CD8-positive, alpha-beta memory T cell (primary cell): ENCODE measurements around the gene IFITM5. TPM values are rescaled to one million over a fixed set of nuclear protein-coding genes. Genes with fewer than 3 reads are reported as not detected.
"Not testable (repeated sequence)": the region's sequence is repeated elsewhere in the genome, so short reads cannot be mapped to it uniquely, and the experiment has no call there.

Experiments
- CTCF ChIA-PET: fragments of 350-600 bp; sonication (Branson Sonifier 250); formaldehyde crosslinking; loops from one replicate; lab custom pipeline; 2021; ENCODE audit warnings: antibody characterized with exemption; lab: Charles Lee
- POLR2A ChIA-PET: fragments of 350-600 bp; sonication (Branson Sonifier 250); formaldehyde crosslinking; loops from one replicate; lab custom pipeline; 2021; ENCODE audit warnings: antibody characterized with exemption; lab: Charles Lee
- DNase-seq, 5 donors: peaks; one replicate each; pipeline versions ENCODE4 v3.0.0 to v3.0.0-alpha.2; 2020 to 2022; ENCODE audit warnings: mixed read lengths in 1 of 5
- H3K27ac ChIP-seq: one replicate; pipeline ENCODE4 v1.7.0; 2013; ENCODE audit warnings: low read depth, mild to moderate bottlenecking, low read length, moderate library complexity
- H3K27me3 ChIP-seq: 2 replicates; pipeline ENCODE4 v1.7.0; 2013; ENCODE audit warnings: low read length, mild to moderate bottlenecking; ENCODE audit not compliant: insufficient read depth, poor library complexity, severe bottlenecking
- H3K36me3 ChIP-seq: 2 replicates; pipeline ENCODE4 v1.7.0; 2013; ENCODE audit warnings: mild to moderate bottlenecking, low read length, moderate library complexity; ENCODE audit not compliant: insufficient read depth
- H3K4me1 ChIP-seq: 2 replicates; pipeline ENCODE4 v1.7.0; 2013; ENCODE audit warnings: mild to moderate bottlenecking, low read length, moderate library complexity; ENCODE audit not compliant: insufficient read depth
- H3K4me3 ChIP-seq: 2 replicates; pipeline ENCODE4 v1.7.0; 2013; ENCODE audit warnings: mild to moderate bottlenecking, low read length
- H3K9me3 ChIP-seq: 2 replicates; pipeline ENCODE4 v1.7.0; 2013; ENCODE audit warnings: mild to moderate bottlenecking, low read length
- H3K27ac Mint-ChIP-seq, 8 donors: one replicate each; pipeline ENCODE4 v1.8.0; 2020 to 2021; ENCODE audit warnings: mixed read lengths in 8 of 8, mild to moderate bottlenecking in 6 of 8, inconsistent platforms in 3 of 8, moderate library complexity in 3 of 8
- H3K27me3 Mint-ChIP-seq, 2 donors: one replicate each; pipeline ENCODE4 v1.8.0; 2020 to 2021; ENCODE audit warnings: mixed read lengths in 2 of 2, mild to moderate bottlenecking in 1 of 2, moderate library complexity in 1 of 2
- H3K36me3 Mint-ChIP-seq, 3 donors: one replicate each; pipeline ENCODE4 v1.8.0; 2020 to 2021; ENCODE audit warnings: mixed read lengths in 3 of 3, inconsistent platforms in 1 of 3, mild to moderate bottlenecking in 1 of 3
- H3K4me1 Mint-ChIP-seq, 3 donors: one replicate each; pipeline ENCODE4 v1.8.0; 2020 to 2021; ENCODE audit warnings: mixed read lengths in 3 of 3, inconsistent platforms in 1 of 3, mild to moderate bottlenecking in 1 of 3
- H3K4me3 Mint-ChIP-seq, 7 donors: one replicate each; pipeline ENCODE4 v1.8.0; 2020 to 2021; ENCODE audit warnings: mixed read lengths in 7 of 7, mild to moderate bottlenecking in 6 of 7, moderate library complexity in 4 of 7, inconsistent platforms in 2 of 7
- H3K9me3 Mint-ChIP-seq, 5 donors: one replicate each; pipeline ENCODE4 v1.8.0; 2020 to 2022; ENCODE audit warnings: mixed read lengths in 5 of 5, mild to moderate bottlenecking in 3 of 5, moderate library complexity in 2 of 5, inconsistent platforms in 1 of 5
- polyA plus RNA-seq: library from polyadenylated mRNA; unstranded; fragments of 300-500 nt; fragmentation: Illumina TruSeq; gene quantifications from one replicate; pipeline ENCODE4 v1.2.3, GENCODE V29; 2021
- total RNA-seq, 2 experiments: library from RNA; stranded (reverse); gene quantifications; one replicate each; pipeline ENCODE4 v1.2.3, GENCODE V29; 2021

The IFITM5 gene
- total and polyA plus RNA-seq, 3 experiments from 2014 or later = not detected

DNA sequence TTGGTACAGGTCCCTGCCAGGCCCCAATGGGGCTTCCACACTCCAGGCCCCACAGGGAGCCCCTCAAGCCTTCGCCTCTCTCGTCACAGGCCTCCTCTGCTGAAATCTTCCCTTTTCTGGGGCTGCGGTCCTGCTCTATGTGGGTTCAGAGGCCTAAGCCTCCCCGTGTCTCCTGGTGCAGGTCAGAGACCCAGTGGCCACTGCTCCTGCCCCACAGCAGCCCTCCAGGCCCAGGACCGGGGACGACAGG lies 27.2 kb upstream of the IFITM5 start:
- CTCF ChIA-PET = interaction anchor here (1.3 to 2.1 kb wide), 4 partner anchors 9 to 124 kb away, joined by 3 to 10 read pairs (median 6); no protein-coding TSS in a partner anchor
- H3K4me1 Mint-ChIP-seq = peaks cover 57 to 69% (median 59%) of the 10 kb centered on the region in 3 donors

DNA sequence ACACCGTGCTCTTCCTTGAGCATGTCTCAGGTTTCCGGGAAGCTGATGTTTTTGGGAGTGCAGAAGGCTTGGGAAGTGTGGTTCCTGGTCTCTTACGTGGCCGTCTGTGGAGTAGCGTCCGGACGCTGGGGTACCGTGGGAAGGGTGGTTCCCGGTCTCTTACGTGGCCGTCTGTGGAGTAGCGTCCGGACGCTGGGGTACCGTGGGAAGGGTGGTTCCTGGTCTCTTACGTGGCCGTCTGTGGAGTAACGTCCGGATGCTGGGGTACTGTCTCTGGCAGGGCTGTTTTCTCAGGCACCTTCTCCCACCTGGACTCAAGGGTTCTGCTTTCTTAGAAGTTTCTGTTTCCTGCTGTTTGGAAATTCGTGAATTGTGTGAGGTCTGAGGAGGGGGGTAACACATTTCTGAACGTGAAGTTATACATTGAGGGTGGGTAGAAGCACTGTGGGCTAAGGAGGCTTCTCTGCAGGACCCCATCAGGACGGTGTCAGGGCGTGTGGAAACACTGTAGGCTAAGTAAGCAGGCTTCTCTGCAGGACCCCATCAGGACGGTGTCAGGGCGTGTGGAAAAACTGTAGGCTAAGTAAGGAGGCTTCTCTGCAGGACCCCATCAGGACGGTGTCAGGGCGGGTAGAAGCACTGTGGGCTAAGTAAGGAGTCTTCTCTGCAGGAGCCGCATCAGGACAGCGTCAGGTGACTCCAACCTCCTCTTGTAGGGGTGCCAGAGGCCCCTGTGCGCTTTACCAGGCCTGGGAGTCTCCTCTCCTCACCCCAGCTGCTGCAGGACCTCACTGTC lies 26.7 kb upstream of the IFITM5 start:
- no peaks in the 10 kb centered on the region for H3K27me3 ChIP-seq
- peaks cover 51% of the 10 kb centered on the region for H3K4me1 ChIP-seq
- Mint-ChIP-seq H3K4me3 (peak overlapping the region in 6 of 7 donors; percentile 46 to 81 (median 69)), H3K9me3 (no peaks in the 10 kb centered on the region), H3K27ac (peak overlapping the region; percentile 90 to 99 (median 95)), H3K4me1 (peaks cover 52 to 64% (median 55%) of the 10 kb centered on the region in 3 donors), H3K36me3 (no peaks in the 10 kb centered on the region), H3K27me3 (no peaks in the 10 kb centered on the region)
- H3K27ac ChIP-seq = peak overlapping the region; percentile 78
- POLR2A ChIA-PET = interaction anchor here (1.5 kb wide), 2 partner anchors 9 to 14 kb away, joined by 4 to 7 read pairs; no protein-coding TSS in a partner anchor
- peak overlapping the region; percentile 55 for H3K4me3 ChIP-seq
- no peak for DNase-seq
- CTCF ChIA-PET = interaction anchor here (1.3 to 1.9 kb wide), 3 partner anchors 29 to 125 kb away, joined by 3 to 5 read pairs (median 3); no protein-coding TSS in a partner anchor
- no peaks in the 10 kb centered on the region for H3K36me3 ChIP-seq
- H3K9me3 ChIP-seq = no peaks in the 10 kb centered on the region

More for the DNA sequence above, 27.2 kb upstream of the IFITM5 start:
- peak overlapping the region; percentile 55 for H3K4me3 ChIP-seq
- H3K4me3 Mint-ChIP-seq = peak overlapping the region in 6 of 7 donors; percentile 62 to 81 (median 74)
- H3K36me3 Mint-ChIP-seq = no peaks in the 10 kb centered on the region
- peaks cover 56% of the 10 kb centered on the region for H3K4me1 ChIP-seq
- H3K27me3 ChIP-seq = no peaks in the 10 kb centered on the region
- peak overlapping the region; percentile 90 to 99 (median 95) for H3K27ac Mint-ChIP-seq
- no peak for DNase-seq
- POLR2A ChIA-PET = interaction anchor here (1.5 kb wide), 2 partner anchors 10 to 14 kb away, joined by 4 to 7 read pairs; no protein-coding TSS in a partner anchor
- peak overlapping the region; percentile 78 for H3K27ac ChIP-seq
- H3K27me3 Mint-ChIP-seq = no peaks in the 10 kb centered on the region
- no peaks in the 10 kb centered on the region for H3K9me3 Mint-ChIP-seq
- no peaks in the 10 kb centered on the region for H3K36me3 ChIP-seq
- H3K9me3 ChIP-seq = no peaks in the 10 kb centered on the region

- H3K4me3 ChIP-seq, H3K9me3 Mint-ChIP-seq, H3K27me3 ChIP-seq, H3K9me3 ChIP-seq, H3K36me3 ChIP-seq, POLR2A ChIA-PET, H3K27me3 Mint-ChIP-seq, DNase-seq, H3K36me3 Mint-ChIP-seq: not testable (repeated sequence)
- Mint-ChIP-seq H3K27ac (peak overlapping the region; percentile 9 to 79 (median 59)), H3K4me3 (peak overlapping the region in 3 of 7 donors; percentile 29 to 43 (median 32)), H3K4me1 (peaks cover 47 to 64% (median 54%) of the 10 kb centered on the region in 3 donors)
- CTCF ChIA-PET = interaction anchor here (1.3 to 1.4 kb wide), 2 partner anchors 10 to 31 kb away, joined by 3 to 4 read pairs; no protein-coding TSS in a partner anchor
- Histone ChIP-seq H3K27ac (peak overlapping the region; percentile 55), H3K4me1 (peaks cover 40% of the 10 kb centered on the region)
Observed at GRCh38 chr11:324593-325517, 25.5 kb upstream of the IFITM5 start.

GRCh38 chr11:324156-324555 lies 24.8 kb upstream of the IFITM5 start:
- CTCF ChIA-PET = interaction anchor here (1.3 kb wide), 1 partner anchor 9 kb away, joined by 4 read pairs; no protein-coding TSS in a partner anchor
- peaks cover 38% of the 10 kb centered on the region for H3K4me1 ChIP-seq
- H3K4me3 Mint-ChIP-seq = peak overlapping the region in 1 of 7 donors; percentile 43

DNA sequence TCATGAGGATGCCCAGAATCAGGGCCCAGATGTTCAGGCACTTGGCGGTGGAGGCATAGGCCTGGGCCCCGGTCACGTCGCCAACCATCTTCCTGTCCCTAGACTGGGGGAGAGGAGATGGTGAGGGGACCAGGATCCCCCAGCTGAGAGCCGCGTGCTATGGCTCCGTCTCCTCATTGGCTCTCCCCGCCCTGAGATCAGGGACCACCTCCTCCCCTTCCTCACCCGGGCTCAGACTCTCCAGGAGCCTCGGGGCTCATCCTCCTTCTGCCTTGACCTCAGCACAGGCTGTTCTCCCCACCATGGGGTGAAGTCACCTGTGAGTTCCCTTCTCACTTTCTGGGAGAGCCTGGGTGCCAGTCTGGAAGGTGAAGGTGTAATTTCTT lies 20.6 kb upstream of the IFITM5 start:
- H3K27me3 ChIP-seq, H3K9me3 ChIP-seq, POLR2A ChIA-PET, H3K9me3 Mint-ChIP-seq, DNase-seq, H3K27me3 Mint-ChIP-seq, H3K27ac ChIP-seq, H3K36me3 ChIP-seq: not testable (repeated sequence)
- peak overlapping the region; percentile 84 to 98 (median 95) for H3K27ac Mint-ChIP-seq
- peak overlapping the region; percentile 82 to 94 (median 89) for H3K4me3 Mint-ChIP-seq
- CTCF ChIA-PET = interaction anchor here (1.2 kb wide), 1 partner anchor 10 kb away, joined by 3 read pairs; no protein-coding TSS in a partner anchor
- peaks cover 28% of the 10 kb centered on the region for H3K4me1 ChIP-seq
- H3K4me1 Mint-ChIP-seq = peaks cover 29 to 48% (median 40%) of the 10 kb centered on the region in 3 donors
- peak overlapping the region; percentile 16 for H3K4me3 ChIP-seq
- peaks cover 5 to 14% (median 9%) of the 10 kb centered on the region in 3 donors for H3K36me3 Mint-ChIP-seq

More at GRCh38 chr11:324156-324555, 24.8 kb upstream of the IFITM5 start:
- H3K27ac ChIP-seq = peak overlapping the region; percentile 55
- H3K36me3 ChIP-seq = no peaks in the 10 kb centered on the region
- no peaks in the 10 kb centered on the region for H3K27me3 ChIP-seq
- H3K27me3 Mint-ChIP-seq = no peaks in the 10 kb centered on the region
- no peak overlapping the region for H3K4me3 ChIP-seq
- no peaks in the 10 kb centered on the region for H3K9me3 Mint-ChIP-seq
- H3K9me3 ChIP-seq = no peaks in the 10 kb centered on the region
- peaks cover 43 to 63% (median 52%) of the 10 kb centered on the region in 3 donors for H3K4me1 Mint-ChIP-seq
- POLR2A ChIA-PET = no interaction called here
- H3K27ac Mint-ChIP-seq = peak overlapping the region in 1 of 8 donors; percentile 79
- H3K36me3 Mint-ChIP-seq = peaks cover 0 to 2% (median 0%) of the 10 kb centered on the region in 3 donors
- no peak for DNase-seq

GRCh38 chr11:319121-319887 lies 20.0 kb upstream of the IFITM5 start:
- Histone ChIP-seq H3K4me3 (peak overlapping the region; percentile 16), H3K4me1 (peaks cover 22% of the 10 kb centered on the region)
- not testable (repeated sequence) for H3K9me3 ChIP-seq, H3K27ac ChIP-seq, H3K9me3 Mint-ChIP-seq, H3K27me3 ChIP-seq, DNase-seq, H3K36me3 ChIP-seq, H3K27me3 Mint-ChIP-seq
- ChIA-PET CTCF (interaction anchor here (0.7 to 1.2 kb wide), 2 partner anchors 10 to 38 kb away, joined by 3 read pairs; no protein-coding TSS in a partner anchor), POLR2A (interaction anchor here (1.1 kb wide), 1 partner anchor 10 kb away, joined by 4 read pairs; no protein-coding TSS in a partner anchor)
- Mint-ChIP-seq H3K4me1 (peaks cover 27 to 43% (median 34%) of the 10 kb centered on the region in 3 donors), H3K4me3 (peak overlapping the region; percentile 82 to 94 (median 89)), H3K36me3 (peaks cover 6 to 19% (median 11%) of the 10 kb centered on the region in 3 donors), H3K27ac (peak overlapping the region; percentile 84 to 97 (median 95))
